Stimulated activated CD4-positive, alpha-beta T cell treated with anti-CD3 and anti-CD28 coated beads, Interleukin-4, amount 100 ng/mL, for 24 hours (primary cell): ENCODE measurements around the gene LBHD2.
A peak's percentile ranks its signal among the peaks of the same experiment; 100 is the strongest.

Experiments
- DNase-seq: peaks from one replicate; pipeline ENCODE4 v3.0.0-alpha.2; 2020

LBHD2 gene

DNA sequence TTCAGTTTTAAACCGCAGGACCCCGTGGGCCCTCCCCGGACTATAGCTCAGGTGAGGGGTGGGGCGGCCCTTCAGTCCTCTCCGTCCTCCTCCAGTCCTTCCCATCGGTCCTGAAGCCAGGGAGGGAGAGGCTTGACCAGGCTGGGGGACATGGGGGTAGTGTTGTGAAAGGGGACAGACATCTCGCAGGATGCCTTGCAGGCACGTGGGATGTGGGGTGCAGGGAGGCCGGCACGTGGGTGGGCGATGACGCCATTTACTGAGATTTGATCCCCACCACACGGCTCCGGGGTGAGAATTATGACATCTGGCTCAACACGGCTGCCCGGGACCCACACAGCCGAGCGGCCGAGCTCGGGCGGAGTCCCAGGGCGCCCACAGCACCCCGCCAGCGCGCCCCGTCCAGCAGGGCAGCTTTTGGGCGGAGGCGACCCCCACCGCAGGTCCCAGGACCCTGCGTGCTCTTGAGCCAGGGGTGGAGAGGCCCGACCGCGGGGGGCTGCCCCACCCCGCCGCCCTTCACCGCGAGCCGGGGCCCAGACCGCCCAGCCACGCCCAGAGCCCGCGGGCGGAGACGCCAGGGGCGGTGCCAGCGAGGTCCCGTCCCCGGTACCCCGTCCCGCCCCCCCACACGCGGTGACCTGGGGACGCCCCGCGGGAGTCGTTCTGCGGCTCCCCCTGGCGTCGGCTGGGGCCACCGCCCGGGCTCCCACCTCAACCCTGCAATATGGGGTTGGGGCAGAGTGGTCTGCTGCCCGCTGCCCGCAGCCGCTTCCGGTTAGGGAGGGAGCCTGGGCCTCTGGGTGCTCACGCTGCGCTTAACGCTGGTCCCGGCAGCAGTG is 7.3 kb downstream of the LBHD2 start:
- peak; percentile 76 for DNase-seq

DNA sequence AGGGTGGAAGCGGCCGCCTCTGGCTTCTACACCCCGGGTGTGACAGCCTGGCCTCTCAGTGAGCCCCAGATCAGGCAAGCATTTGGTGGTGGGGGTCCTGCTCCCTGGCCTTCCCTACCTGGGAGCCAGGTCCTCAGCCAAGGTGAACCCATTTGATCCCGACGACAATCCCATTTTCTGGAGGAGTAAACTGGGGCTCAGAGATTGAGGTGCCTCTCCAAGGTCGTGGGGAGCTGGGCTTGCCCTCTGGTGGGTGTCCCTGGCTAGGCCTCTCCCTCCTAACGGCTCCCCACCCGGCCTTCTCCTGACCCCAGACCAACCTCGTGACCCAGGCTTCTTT is 7.8 kb downstream of the LBHD2 start:
- no peak for DNase-seq

DNA sequence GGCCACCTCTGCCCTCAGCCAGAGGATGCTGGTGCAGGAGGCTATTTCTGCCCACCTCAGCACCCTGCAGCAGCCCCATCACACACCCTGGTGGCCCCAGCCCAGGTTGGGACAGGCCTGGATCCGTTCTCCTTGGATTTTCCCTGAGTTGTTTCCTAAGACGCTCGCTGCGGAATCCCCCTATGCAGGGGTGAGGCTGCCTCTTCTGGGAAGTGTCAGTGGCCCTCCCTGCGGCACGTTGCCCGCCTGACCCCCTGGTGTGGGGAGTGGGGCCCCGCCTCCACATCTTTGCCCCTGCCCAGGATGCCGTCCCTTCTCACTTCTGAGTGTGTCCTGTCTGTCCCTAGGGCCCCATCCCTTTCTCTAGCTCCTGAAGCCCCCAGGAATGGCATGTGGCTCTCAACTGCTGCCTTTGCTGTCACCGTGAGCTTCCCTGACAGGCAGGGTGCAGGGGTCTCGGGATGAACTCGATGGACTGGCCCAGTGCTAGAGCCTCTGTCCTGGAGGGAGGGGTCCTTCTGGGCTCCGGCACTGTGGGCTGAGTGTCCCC is 9.9 kb downstream of the LBHD2 start:
- no peak for DNase-seq

GRCh38 chr14:103094406-103095209 is 10.6 kb downstream of the LBHD2 start, which contains the start of gene EXOC3L4:
EXOC3L4 (plus strand) TSS chr14:103094725; CDS start chr14:103100220, 5,495 bp downstream.
- DNase-seq, result no peak

- no peak for DNase-seq
Measured at GRCh38 chr14:103095210-103095778, 11.3 kb downstream of the LBHD2 start.

- no peak for DNase-seq
Measured at GRCh38 chr14:103096387-103096786, 12.4 kb downstream of the LBHD2 start.

DNA sequence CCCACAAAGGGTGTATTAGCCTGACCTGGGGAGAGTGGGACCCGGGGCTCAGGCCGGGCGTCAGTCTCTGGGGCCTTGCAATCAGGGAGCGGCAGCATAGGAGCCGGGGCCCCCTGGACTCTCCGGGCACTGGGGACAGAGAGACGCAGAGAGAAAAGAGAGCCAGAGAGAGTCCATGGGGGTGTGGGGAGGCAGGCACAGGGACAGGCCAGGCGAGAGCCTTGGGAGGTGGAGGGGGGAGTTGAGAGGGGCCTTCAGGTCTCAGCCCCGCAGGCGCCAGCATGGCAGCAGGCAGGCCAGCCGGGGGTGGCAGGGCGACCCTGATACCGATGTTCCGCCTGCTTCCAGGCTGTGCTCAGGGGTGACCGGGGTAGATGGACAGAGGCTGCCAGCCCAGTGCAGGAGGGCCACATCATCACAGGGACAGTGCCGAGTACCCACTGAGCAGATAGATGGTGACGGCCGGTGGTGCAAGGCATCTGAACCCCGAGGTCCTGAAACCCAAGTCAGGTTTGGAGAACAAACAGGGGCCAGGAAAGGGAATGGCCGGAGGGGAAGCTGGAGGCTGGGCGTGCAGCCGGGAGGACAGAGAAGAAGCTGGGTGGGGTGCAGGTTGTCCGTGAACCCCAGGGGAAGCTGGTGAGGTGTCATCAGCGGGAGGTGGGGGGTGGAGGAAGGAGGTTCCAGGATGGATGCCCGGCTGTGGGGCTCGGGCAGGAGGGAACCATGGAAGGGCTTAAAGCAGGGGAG is 13.4 kb downstream of the LBHD2 start:
- DNase-seq, result no peak

DNA sequence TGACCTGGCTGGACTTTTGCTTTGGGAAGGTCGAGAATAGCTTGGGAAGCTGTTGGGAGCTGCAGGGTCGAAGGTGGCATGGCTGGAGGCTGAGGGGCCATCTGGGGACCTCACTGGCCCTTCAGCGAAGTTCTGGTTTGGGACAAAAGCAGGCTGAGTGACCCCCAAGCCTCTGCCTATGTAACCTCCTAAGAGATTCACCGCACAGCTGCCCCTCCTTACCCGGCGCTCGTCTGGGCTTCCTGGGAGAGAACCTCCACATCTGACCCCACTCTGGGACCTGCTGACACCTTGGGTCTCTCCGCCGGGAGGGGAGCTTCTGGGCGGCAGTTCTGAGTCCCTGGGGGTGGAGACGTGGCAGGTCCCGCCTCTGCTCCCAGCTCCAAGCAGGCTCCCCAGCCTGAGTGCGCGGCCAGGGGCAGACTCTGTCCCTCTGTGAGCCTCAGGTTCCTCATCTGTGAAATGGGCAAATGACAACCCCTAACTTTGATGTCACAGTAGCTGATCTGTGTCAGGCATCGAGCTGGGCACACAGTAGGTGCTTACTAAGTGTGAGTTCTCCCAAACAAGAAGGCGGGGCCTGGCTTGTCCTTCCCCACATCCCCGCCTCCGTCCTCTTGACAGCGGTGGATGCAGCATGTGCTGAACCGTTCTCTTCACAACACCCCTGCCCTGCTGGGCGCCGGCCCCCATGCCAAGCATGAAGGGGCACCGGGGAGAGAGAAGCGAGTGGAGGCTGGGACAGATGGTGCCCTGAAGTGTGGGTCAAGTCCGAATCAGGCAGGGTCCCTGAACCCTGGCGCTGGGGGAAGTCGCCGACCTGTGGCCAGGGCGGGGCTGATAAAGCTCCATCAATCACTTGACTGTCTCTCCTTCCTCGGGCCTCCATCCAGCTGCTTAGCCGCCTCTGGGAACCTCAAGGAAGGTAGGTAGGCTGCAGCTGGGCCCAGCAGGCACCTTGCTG is 14.3 kb downstream of the LBHD2 start:
- no peak for DNase-seq

DNA sequence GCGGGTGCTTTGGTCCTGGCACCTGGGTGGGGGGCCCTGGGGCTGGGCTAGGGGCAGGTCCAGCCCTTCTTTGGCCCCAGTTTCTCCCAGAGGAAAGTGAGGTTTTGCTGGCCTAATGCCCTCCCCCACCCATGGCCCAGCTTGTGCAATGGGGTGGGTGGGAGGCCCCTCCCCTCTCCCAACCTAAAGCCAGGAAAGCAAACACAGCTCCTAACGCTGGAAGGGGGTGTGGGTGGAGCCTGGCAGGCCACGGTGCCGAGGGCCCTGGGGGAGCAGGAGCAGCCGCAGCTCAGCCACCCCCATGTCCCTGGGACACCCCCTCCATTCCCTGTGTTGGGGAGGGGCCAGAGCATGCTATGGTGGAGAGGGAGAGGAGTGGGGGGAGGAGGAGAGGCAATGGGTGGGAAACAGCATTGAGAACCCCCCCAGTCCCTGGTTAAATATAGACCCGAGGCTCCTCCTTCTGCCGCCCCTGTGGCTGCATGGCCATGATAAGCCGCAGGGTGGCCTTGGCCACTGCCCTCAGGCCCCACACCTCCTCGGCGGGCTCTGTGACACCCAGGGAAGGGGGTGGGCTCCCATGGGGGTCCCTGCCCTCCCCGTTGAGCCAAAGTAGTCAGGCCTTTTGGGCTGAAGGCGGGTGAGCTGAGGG is 15.2 kb downstream of the LBHD2 start:
- DNase-seq, result no peak

DNA sequence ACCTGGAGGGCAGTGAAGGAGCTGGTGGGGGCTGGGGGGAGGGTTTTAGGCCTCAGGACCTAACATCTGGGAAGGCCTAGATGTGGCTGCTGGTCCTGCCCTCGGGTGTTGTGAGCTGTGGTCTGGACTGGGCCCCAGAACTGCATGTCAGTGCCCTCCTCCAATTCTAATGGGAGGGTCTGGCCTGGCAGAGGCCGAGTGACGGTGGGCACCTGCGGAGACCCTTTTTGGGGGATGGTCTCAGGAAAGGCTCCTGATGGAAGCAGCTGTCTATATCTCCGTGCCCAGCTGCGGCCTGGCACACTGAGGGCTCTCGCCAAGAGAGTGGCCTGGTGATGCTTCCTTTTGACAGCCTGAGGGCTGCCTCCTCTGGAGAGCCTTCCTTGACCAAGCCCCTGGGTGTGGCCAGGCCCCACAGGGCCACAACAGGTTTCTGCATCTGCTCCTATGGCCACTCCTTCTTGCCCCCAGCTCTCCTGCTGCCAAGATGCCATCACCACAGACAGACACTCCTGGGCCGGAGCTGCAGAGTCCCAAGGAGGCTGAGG is 15.8 kb downstream of the LBHD2 start:
- no peak for DNase-seq

DNA sequence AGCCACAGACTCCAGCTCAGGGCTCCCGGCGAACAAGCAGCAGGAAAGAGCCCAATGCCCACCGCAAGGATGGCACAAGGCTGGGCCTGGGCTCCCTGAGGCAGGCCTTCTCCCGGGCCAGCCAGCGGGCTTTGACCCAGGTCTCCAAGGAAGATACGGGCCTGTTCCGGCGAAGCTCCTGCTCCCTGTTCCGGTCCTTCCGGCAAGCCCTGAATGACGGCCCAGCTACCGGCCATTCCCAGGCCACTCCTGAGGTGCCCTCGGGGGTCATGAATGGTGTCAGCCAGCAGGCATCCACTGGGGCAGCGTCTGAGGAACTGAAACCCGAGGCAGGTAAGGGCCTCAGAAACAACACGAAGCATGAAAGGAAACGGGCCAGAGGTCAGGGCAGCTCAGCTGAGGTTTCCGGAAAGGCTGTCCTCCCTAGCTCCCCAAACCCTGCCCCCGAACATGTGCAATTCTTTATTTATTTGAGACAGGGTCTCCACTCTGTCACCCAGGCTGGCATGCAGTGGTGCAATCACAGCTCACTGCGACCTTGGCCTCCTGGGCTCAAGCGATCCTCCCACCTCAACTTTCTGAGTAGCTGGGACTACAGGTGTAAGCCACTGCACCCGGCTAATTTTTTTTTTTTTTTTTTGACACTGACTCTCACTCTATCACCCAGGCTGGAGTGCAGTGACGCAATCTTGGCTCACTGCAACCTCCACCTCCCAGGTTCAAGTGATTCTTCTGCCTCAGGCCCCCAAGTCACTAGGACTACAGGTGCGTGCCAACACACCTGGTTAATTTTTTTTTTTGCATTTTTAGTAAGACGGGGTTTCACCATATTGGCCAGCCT is 16.5 kb downstream of the LBHD2 start:
- no peak for DNase-seq

GRCh38 chr14:103101257-103101962 is 17.4 kb downstream of the LBHD2 start:
- no peak for DNase-seq

- DNase-seq, result no peak
Measured at GRCh38 chr14:103101963-103102688, 18.1 kb downstream of the LBHD2 start.

- no peak for DNase-seq
Measured at GRCh38 chr14:103102689-103103260, 18.8 kb downstream of the LBHD2 start.

GRCh38 chr14:103103461-103104388 is 19.7 kb downstream of the LBHD2 start:
- DNase-seq, result no peak

- no peak for DNase-seq
Measured at GRCh38 chr14:103104389-103104653, 20.3 kb downstream of the LBHD2 start.
